Measurements from ENCODE around the gene CCDC90B.

CCDC90B gene

DNA sequence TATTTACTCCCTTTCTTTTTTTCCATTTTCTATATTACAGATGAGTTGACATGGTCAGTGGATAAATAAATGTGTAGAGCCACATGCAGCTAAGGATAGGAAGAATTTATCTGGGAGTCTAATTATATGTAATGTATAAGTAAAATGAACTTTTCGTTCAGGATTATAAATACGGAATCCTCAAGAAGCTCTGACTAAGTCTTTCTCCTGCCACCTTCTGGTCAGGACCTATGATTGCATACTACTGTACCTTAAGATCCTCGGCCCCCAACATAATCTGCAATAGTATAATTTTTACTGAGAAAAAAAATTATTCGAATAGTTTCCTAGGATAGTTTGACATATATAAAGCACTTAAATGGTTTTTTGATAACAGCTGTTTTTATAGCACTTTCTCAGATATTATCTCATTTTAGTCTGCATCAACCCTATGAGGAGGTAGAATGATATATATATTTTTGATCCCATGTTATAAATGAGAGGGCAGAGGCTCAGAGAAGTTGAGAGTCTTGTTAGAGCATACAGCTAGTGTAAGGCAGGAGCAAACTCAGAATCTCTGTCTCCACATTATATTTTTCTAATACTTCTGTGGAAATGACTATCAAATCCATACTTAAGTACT is 36.1 kb downstream of the CCDC90B start:
- no peak for TF ChIP-seq BACH2 (CRISPR knock-in tag; IDR thresholded peaks at IDR 0.05; ENCODE audit: borderline replicate concordance)
- no peak for TF ChIP-seq ESRRG (CRISPR knock-in tag; IDR thresholded peaks at IDR 0.05)
- TF ChIP-seq, protein P1, sequence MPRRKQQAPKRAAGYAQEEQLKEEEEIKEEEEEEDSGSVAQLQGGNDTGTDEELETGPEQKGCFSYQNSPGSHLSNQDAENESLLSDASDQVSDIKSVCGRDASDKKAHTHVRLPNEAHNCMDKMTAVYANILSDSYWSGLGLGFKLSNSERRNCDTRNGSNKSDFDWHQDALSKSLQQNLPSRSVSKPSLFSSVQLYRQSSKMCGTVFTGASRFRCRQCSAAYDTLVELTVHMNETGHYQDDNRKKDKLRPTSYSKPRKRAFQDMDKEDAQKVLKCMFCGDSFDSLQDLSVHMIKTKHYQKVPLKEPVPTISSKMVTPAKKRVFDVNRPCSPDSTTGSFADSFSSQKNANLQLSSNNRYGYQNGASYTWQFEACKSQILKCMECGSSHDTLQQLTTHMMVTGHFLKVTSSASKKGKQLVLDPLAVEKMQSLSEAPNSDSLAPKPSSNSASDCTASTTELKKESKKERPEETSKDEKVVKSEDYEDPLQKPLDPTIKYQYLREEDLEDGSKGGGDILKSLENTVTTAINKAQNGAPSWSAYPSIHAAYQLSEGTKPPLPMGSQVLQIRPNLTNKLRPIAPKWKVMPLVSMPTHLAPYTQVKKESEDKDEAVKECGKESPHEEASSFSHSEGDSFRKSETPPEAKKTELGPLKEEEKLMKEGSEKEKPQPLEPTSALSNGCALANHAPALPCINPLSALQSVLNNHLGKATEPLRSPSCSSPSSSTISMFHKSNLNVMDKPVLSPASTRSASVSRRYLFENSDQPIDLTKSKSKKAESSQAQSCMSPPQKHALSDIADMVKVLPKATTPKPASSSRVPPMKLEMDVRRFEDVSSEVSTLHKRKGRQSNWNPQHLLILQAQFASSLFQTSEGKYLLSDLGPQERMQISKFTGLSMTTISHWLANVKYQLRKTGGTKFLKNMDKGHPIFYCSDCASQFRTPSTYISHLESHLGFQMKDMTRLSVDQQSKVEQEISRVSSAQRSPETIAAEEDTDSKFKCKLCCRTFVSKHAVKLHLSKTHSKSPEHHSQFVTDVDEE (CRISPR knock-in tag; IDR thresholded peaks at IDR 0.05), result no peak
- TF ChIP-seq ZNF565 (CRISPR knock-in tag; conservative IDR thresholded peaks at IDR 0.05; ENCODE audit: low read depth), result no peak
- TF ChIP-seq, protein P2, sequence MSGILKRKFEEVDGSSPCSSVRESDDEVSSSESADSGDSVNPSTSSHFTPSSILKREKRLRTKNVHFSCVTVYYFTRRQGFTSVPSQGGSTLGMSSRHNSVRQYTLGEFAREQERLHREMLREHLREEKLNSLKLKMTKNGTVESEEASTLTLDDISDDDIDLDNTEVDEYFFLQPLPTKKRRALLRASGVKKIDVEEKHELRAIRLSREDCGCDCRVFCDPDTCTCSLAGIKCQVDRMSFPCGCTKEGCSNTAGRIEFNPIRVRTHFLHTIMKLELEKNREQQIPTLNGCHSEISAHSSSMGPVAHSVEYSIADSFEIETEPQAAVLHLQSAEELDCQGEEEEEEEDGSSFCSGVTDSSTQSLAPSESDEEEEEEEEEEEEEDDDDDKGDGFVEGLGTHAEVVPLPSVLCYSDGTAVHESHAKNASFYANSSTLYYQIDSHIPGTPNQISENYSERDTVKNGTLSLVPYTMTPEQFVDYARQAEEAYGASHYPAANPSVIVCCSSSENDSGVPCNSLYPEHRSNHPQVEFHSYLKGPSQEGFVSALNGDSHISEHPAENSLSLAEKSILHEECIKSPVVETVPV (CRISPR knock-in tag; IDR thresholded peaks at IDR 0.05), result no peak
- no peak for TF ChIP-seq CSDC2 (CRISPR knock-in tag; IDR thresholded peaks at IDR 0.05)
- no peak for TF ChIP-seq PATZ1 (CRISPR knock-in tag; IDR thresholded peaks at IDR 0.05; ENCODE audit: borderline replicate concordance)
- TF ChIP-seq ZNF70 (CRISPR knock-in tag; IDR thresholded peaks at IDR 0.05), result no peak
- TF ChIP-seq ZFP30 (CRISPR knock-in tag; IDR thresholded peaks at IDR 0.05), result no peak
- no peak for TF ChIP-seq ZNF8 (CRISPR knock-in tag; IDR thresholded peaks at IDR 0.05)
- TF ChIP-seq PPARA (CRISPR knock-in tag; IDR thresholded peaks at IDR 0.05; ENCODE audit: borderline replicate concordance), result no peak
- TF ChIP-seq SNAI2 (CRISPR knock-in tag; IDR thresholded peaks at IDR 0.05), result no peak
- TF ChIP-seq, protein P3, sequence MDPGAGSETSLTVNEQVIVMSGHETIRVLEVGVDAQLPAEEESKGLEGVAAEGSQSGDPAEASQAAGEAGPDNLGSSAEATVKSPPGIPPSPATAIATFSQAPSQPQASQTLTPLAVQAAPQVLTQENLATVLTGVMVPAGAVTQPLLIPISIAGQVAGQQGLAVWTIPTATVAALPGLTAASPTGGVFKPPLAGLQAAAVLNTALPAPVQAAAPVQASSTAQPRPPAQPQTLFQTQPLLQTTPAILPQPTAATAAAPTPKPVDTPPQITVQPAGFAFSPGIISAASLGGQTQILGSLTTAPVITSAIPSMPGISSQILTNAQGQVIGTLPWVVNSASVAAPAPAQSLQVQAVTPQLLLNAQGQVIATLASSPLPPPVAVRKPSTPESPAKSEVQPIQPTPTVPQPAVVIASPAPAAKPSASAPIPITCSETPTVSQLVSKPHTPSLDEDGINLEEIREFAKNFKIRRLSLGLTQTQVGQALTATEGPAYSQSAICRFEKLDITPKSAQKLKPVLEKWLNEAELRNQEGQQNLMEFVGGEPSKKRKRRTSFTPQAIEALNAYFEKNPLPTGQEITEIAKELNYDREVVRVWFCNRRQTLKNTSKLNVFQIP (CRISPR knock-in tag; IDR thresholded peaks at IDR 0.05; ENCODE audit: borderline replicate concordance, low read depth), result no peak
- no peak for TF ChIP-seq ISL1 (CRISPR knock-in tag; IDR thresholded peaks at IDR 0.05)
- TF ChIP-seq, protein P4, sequence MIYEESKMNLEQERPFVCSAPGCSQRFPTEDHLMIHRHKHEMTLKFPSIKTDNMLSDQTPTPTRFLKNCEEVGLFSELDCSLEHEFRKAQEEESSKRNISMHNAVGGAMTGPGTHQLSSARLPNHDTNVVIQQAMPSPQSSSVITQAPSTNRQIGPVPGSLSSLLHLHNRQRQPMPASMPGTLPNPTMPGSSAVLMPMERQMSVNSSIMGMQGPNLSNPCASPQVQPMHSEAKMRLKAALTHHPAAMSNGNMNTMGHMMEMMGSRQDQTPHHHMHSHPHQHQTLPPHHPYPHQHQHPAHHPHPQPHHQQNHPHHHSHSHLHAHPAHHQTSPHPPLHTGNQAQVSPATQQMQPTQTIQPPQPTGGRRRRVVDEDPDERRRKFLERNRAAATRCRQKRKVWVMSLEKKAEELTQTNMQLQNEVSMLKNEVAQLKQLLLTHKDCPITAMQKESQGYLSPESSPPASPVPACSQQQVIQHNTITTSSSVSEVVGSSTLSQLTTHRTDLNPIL (CRISPR knock-in tag; IDR thresholded peaks at IDR 0.05; ENCODE audit: low read depth), result no peak
- no peak for TF ChIP-seq ARNTL (CRISPR knock-in tag; IDR thresholded peaks at IDR 0.05; ENCODE audit: borderline replicate concordance, low read depth)
- TF ChIP-seq TOX (CRISPR knock-in tag; IDR thresholded peaks at IDR 0.05; ENCODE audit: borderline replicate concordance), result no peak
- TF ChIP-seq GLIS3 (CRISPR knock-in tag; IDR thresholded peaks at IDR 0.05), result no peak
- peak; percentile 84 for ATAC-seq

GRCh38 chr11:83249445-83249844 is 36.7 kb downstream of the CCDC90B start:
- ATAC-seq, result no peak
- TF ChIP-seq, protein P3 (CRISPR knock-in tag; IDR thresholded peaks at IDR 0.05; ENCODE audit: borderline replicate concordance, low read depth), result no peak
- TF ChIP-seq ZFP3 (CRISPR knock-in tag; IDR thresholded peaks at IDR 0.05) (no peak), ESRRG (CRISPR knock-in tag; IDR thresholded peaks at IDR 0.05) (no peak), ZNF70 (CRISPR knock-in tag; IDR thresholded peaks at IDR 0.05) (no peak), ZC3H10 (CRISPR knock-in tag; IDR thresholded peaks at IDR 0.05) (no peak)
